ENCODE results near the gene NAGPA.

Gene NAGPA

GRCh38 chr16:5001571-5001970 is 32.2 kb downstream of the NAGPA start:
- DNase-seq, result no peak

GRCh38 chr16:5000573-5001001 is 33.1 kb downstream of the NAGPA start:
- DNase-seq, result no peak

GRCh38 chr16:4994719-4995434 is 38.9 kb downstream of the NAGPA start:
- no peak for DNase-seq

DNA sequence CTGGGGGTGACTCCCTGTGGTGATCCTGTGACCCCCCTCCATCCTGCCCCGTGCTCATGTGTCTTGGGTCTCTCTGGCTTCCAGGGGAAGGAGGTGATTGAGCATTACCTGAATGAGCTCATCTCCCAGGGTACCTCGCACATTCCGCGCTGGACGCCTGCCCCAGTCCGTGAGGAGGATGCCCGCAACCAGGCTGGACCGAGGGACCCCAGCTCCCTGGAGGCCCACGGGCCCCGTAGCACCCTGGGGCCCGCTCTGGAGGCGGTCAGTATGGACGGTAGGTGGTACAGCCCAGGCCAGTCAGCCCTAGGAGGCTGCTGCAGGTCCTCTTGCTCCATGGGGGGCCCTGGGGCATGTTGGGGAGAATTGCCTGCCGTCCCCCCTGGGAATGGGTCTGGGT is 42.0 kb downstream of the NAGPA start:
- DNase-seq, result no peak

DNA sequence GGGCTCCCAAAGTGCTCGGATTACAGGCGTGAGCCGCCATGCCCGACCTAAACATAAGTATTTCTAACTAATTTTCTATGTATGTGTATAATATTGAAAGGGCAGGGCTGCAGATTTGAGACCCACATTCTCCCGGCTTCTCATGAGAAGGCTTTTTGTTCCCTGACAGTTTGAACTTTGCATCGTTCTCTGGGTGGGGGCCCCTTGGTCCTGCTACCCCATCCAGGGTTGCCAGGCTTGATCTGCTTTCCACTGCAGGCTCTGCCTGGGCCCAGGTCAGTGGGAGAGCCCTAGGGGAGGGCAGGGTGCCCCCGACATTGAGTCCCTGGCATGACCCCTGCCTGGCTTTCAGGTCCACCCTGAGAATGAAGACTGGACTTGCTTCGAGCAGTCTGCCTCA is 43.3 kb downstream of the NAGPA start:
- no peak for DNase-seq

DNA sequence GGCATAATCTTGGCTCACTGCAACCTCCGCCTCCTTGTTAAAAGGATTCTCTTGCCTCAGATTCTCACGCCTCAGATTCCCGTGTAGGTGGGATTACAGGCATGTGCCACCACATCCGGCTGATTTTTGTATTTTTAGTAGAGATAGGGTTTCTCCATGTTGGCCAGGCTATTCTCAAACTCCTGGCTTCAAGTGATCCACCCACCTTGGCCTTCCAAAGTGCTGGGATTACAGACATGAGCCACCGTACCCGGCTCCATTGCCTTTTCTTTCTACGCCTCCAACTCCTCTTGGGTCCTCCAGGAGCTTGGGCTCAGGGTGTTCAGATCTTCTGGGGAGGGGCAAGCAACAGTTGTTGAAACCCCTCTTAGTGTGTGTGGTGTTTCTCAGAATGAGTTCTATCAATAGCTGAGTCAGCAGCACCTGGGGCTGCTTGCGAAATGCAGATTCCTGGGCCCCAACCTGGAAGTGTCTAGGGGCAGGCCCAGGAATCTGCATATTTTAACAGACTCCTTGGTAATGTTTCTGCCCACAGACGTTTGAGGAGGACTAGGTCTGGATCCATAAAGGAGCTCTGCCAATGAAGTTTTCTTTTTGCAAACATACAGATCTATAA is 44.2 kb downstream of the NAGPA start:
- no peak for DNase-seq

DNA sequence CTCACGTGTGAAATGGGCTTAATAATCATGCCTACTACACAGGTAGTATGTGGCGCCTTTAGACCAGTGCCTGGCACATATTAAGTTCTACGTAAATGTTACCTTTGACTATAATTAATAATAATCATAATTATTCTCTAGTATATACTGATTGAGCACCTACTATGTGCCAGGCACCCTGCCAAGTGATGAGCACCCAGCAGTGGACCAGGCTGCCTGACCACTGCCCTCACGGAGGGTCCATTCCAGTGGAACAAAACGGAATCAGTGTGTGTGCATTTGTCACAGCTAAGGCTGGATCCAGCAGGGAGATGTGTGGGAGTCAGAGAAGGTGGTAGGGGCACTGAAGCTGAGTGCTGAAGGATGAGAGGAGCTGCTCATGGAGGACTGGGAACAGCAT is 45.1 kb downstream of the NAGPA start:
- DNase-seq, result no peak

DNA sequence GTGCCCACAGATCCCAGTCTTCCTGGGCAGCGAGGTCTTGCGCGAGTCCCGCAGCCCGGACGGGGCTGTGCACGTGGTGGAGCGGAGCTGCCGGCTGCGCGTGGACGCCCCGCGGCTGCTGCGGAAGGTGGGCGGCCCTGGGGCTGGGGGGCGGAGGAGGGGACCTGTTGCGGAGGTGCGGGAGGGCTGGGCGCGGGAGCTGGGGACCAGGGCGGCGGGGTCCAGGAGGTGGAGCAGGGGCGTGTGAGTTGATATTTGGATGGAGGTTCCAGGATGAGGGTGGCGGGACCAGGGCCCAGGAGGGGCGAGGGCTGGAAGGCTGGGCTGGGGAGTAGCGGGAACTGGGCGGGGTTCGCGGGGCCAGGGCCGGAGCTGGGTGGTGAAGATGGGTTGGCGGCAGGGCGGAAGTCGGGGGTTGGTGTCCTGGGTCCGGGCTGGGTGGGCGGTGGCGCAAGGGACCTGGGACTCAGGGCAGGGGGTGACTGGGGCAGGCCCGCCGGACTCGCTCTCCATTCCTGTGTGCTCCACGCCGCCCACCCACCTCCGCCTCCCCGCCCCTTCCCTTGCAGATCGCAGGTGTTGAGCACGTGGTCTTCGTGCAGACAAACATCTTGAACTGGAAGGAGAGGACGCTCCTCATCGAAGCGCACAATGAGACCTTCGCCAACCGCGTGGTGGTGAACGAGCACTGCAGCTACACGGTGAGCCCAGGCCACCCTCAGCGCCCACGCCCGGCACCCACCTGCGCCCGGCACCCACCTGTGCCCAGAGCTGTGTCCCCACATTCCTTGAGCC is 46.0 kb downstream of the NAGPA start:
- no peak for DNase-seq

DNA sequence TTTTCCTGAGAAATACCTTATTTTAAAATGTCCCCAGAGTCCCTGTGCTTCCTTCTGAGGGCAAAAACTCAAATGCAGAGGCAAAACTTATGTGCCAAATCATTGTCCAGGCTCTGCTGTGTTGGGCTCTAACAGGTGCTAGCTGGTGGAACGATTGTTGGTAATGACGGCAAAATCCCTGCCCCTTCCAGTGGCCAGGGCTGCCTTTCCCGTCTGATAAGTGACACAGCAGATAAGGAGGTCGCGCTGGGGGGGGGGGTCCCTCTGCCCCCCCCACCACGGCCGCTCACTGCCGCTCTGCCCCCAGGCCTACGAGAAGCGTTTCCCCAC is 46.5 kb downstream of the NAGPA start:
- DNase-seq, result no peak

- no peak for DNase-seq
These were observed 49.4 kb downstream of the NAGPA start for GRCh38 chr16:4984174-4984990.

GRCh38 chr16:4982056-4982867 is 51.5 kb downstream of the NAGPA start:
- DNase-seq, result no peak

DNA sequence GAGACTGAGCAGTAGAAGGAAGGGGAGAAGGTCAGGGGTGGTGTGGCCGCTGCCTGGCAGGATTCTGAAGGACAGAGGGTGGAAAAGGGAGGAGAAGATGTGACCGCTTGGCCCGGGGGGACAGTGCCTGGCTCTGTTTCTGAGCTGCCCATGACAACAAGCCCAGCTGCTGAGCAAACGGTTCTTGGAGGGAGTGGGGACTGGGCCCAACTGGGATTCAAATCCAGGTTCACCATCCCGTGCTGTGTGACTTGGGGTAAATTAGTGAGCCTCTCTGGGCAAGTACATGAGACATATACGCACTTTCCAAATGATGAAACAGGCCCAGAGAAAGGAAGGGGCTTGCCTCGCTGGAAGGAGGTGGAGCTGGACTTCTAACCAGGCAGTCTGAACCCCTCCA is 52.3 kb downstream of the NAGPA start:
- DNase-seq, result no peak

- DNase-seq, result no peak
These were observed 53.0 kb downstream of the NAGPA start for GRCh38 chr16:4980691-4981090.

- no peak for DNase-seq
These were observed 53.7 kb downstream of the NAGPA start for GRCh38 chr16:4979736-4980660.

GRCh38 chr16:4979164-4979563 is 54.6 kb downstream of the NAGPA start:
- DNase-seq, result no peak

- DNase-seq, result no peak
These were observed 57.1 kb downstream of the NAGPA start for GRCh38 chr16:4976611-4977145.

DNA sequence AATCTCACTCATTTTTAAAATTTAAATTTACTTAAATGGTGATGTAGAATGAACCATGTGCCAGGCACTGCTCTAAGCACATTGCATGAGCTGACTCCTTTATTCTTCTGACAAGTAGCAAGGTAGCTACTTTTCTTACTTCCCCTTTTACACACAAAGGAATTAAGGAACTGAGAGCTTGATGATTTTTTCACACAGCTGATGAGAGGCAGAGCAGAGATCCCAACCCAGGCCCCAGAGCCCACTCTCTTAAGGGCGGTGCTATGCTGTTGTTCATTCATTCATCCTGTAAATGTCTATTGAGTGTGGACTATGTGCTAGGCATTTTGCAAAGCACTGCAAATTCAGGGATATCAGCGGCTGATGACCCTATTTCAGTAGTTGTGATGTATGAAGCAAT is 57.7 kb downstream of the NAGPA start:
- no peak for DNase-seq

Data from CD4-positive, alpha-beta T cell treated with Interleukin-6 for 4 hours (primary cell).